22Rv1 (cell line): ENCODE data around the gene PPCS.

Source experiments
- ZFX ChIP-seq: fragments of 450-650 bp; IDR thresholded peaks from 2 replicates; pipeline ENCODE4 v1.6.1; 2017; ENCODE audit warnings: antibody characterized with exemption, borderline replicate concordance
- TF ChIP-seq, protein P1 (sequence below): fragments of 450-650 bp; IDR thresholded peaks from 2 replicates; pipeline ENCODE4 v1.5.1; 2017; ENCODE audit warnings: mild to moderate bottlenecking

- TF ChIP-seq, protein P1, sequence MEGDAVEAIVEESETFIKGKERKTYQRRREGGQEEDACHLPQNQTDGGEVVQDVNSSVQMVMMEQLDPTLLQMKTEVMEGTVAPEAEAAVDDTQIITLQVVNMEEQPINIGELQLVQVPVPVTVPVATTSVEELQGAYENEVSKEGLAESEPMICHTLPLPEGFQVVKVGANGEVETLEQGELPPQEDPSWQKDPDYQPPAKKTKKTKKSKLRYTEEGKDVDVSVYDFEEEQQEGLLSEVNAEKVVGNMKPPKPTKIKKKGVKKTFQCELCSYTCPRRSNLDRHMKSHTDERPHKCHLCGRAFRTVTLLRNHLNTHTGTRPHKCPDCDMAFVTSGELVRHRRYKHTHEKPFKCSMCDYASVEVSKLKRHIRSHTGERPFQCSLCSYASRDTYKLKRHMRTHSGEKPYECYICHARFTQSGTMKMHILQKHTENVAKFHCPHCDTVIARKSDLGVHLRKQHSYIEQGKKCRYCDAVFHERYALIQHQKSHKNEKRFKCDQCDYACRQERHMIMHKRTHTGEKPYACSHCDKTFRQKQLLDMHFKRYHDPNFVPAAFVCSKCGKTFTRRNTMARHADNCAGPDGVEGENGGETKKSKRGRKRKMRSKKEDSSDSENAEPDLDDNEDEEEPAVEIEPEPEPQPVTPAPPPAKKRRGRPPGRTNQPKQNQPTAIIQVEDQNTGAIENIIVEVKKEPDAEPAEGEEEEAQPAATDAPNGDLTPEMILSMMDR = no peak
- TF ChIP-seq ZFX = no peak
Observed at GRCh38 chr1:42482635-42483153, 26.4 kb downstream of the PPCS start.
